ENCODE measurements around the gene STK4. TPM values are rescaled to one million over a fixed set of nuclear protein-coding genes. Genes with fewer than 3 reads are reported as not detected.
A peak's percentile ranks its signal among the peaks of the same experiment; 100 is the strongest.
"Not testable (repeated sequence)": the region's sequence is repeated elsewhere in the genome, so short reads cannot be mapped to it uniquely, and the experiment has no call there.

The STK4 gene
- total RNA-seq, 1 donor from 2014 or later, result 25.3 TPM

- peaks cover 10% of the 10 kb centered on the region for H3K36me3 Mint-ChIP-seq (ENCODE audit: unreplicated experiment)
- no peak for TF ChIP-seq CTCF (IDR thresholded peaks at IDR 0.05)
- no peak overlapping the region for H3K27ac Mint-ChIP-seq (ENCODE audit: unreplicated experiment)
- H3K9me3 Mint-ChIP-seq (ENCODE audit: unreplicated experiment), result no peaks in the 10 kb centered on the region
- no peak overlapping the region for H3K4me3 Mint-ChIP-seq (ENCODE audit: unreplicated experiment)
- no peaks in the 10 kb centered on the region for H3K27me3 Mint-ChIP-seq (ENCODE audit: unreplicated experiment)
- DNase-seq (ENCODE audit: extremely low spot score, unreplicated experiment), result no peak
- H3K4me1 Mint-ChIP-seq (ENCODE audit: unreplicated experiment), result peaks cover 75% of the 10 kb centered on the region
Measured at GRCh38 chr20:45056473-45057173, 90.3 kb downstream of the STK4 start.

DNA sequence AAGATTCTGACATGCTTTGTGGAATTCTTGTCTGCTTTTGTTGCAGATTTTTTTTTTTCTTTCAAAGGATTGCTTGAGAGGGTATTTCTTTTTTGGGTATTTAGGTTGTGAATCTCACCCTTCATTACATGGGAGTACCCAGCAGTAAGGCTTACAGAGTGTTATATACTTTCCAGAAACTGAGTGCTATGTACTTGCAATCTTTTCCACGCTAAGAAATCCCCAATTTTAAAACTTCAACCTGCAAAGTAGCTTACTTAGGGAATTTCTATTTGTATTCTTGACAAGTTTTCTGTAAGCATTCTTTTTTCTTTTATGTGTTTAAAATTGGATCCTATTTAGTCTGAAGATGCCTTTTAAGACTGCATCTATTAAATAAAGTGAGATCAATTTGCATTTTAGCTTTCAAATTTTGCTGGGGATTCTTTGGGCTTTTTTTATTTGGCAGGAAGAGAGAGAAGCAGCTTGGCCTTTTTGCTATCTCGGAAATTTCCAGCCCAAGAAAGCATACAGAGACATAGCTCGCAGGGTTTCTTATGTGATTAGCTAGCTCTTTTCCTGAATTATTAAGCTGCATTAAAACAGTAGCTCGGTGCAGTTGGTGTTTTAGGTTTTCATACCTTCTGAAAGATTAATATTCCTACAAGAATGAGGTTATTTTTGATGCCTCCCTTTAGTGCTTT, 92.0 kb downstream of the STK4 start:
- Mint-ChIP-seq H3K4me3 (ENCODE audit: unreplicated experiment) (no peak overlapping the region), H3K4me1 (ENCODE audit: unreplicated experiment) (peaks cover 65% of the 10 kb centered on the region), H3K27ac (ENCODE audit: unreplicated experiment) (no peak overlapping the region), H3K9me3 (ENCODE audit: unreplicated experiment) (no peaks in the 10 kb centered on the region), H3K36me3 (ENCODE audit: unreplicated experiment) (peaks cover 10% of the 10 kb centered on the region), H3K27me3 (ENCODE audit: unreplicated experiment) (no peaks in the 10 kb centered on the region)
- TF ChIP-seq CTCF (IDR thresholded peaks at IDR 0.05), result no peak
- no peak for DNase-seq (ENCODE audit: extremely low spot score, unreplicated experiment)

DNA sequence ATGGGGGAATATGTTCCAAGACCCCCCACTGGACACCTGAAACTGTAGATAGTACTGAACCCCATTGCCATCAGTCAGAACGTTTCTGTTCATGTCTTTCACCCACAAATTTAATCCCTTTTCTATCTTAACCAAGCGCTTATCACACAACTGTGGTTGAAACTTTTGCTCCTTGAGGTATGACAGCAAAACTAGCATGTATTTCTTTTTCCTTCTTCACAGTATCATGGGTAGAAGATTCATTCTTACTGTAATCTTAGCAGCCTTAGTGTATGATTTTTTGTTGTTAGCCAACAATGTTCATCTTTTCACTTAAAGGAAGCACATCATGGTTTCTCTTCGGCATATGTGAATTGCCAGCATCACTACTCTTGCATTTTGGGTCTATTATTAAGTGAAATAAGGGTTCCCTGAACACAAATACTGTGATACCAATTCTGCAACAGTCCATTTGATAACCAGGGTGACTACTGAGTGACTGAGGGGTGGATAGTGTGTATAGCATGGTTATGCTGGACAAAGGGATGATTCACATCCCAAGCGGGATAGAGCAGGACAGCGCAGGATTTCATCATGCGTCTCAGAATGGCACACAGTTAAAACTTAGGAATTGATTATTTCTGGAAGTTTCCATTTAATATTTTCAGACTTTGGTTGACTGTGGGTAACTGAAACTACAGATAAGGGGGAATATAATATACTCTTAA, 92.9 kb downstream of the STK4 start:
- Mint-ChIP-seq H3K4me3 (ENCODE audit: unreplicated experiment) (no peak overlapping the region), H3K27me3 (ENCODE audit: unreplicated experiment) (no peaks in the 10 kb centered on the region), H3K36me3 (ENCODE audit: unreplicated experiment) (peaks cover 13% of the 10 kb centered on the region), H3K27ac (ENCODE audit: unreplicated experiment) (no peak overlapping the region), H3K4me1 (ENCODE audit: unreplicated experiment) (peaks cover 57% of the 10 kb centered on the region), H3K9me3 (ENCODE audit: unreplicated experiment) (no peaks in the 10 kb centered on the region)
- no peak for DNase-seq (ENCODE audit: extremely low spot score, unreplicated experiment)
- TF ChIP-seq CTCF (IDR thresholded peaks at IDR 0.05), result no peak

DNA sequence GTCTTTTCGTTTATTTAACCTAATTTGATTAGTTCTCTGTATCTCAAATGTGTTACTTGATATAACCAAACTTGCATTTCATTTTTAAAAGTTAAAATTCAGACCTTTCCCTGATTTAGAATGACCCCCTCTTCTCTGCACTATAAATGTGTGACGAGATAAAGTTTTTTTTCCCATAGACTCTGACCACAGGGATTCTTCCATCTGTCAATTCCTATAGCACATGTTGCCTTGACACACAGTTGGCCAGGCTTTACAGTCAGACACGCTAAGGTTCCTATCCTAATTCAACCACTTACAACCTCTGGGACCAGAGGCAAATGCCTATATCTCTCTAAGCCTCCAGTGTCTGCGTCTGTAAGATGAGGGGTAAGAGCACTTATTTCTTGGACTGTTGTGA, 94.0 kb downstream of the STK4 start:
- H3K9me3 Mint-ChIP-seq (ENCODE audit: unreplicated experiment), result no peaks in the 10 kb centered on the region
- peaks cover 60% of the 10 kb centered on the region for H3K4me1 Mint-ChIP-seq (ENCODE audit: unreplicated experiment)
- H3K36me3 Mint-ChIP-seq (ENCODE audit: unreplicated experiment), result peaks cover 12% of the 10 kb centered on the region
- no peak for DNase-seq (ENCODE audit: extremely low spot score, unreplicated experiment)
- TF ChIP-seq CTCF (IDR thresholded peaks at IDR 0.05), result no peak
- H3K4me3 Mint-ChIP-seq (ENCODE audit: unreplicated experiment), result no peak overlapping the region
- no peaks in the 10 kb centered on the region for H3K27me3 Mint-ChIP-seq (ENCODE audit: unreplicated experiment)
- peak overlapping the region; percentile 59 for H3K27ac Mint-ChIP-seq (ENCODE audit: unreplicated experiment)

DNA sequence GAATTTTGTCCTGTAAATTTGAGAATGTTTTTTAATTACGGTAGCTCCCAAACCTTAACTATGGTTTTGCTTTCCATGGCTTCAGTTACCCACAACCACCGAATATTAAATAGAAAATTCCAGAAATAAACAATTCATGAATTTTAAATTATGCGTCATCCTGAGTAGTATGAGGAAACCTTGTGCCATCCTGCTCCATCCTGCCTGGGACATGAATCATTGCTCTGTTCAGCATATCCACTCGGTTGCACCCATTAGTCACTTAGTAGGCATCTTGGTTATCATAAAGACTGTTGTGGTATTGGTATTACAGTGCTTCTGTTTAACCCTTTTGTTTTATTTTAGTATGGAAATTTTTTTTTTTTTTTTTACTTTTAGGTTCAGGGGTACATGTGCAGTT, 94.9 kb downstream of the STK4 start:
- no peak for DNase-seq (ENCODE audit: extremely low spot score, unreplicated experiment)
- peaks cover 8% of the 10 kb centered on the region for H3K36me3 Mint-ChIP-seq (ENCODE audit: unreplicated experiment)
- no peak for TF ChIP-seq CTCF (IDR thresholded peaks at IDR 0.05)
- H3K4me1 Mint-ChIP-seq (ENCODE audit: unreplicated experiment), result peaks cover 56% of the 10 kb centered on the region
- H3K9me3 Mint-ChIP-seq (ENCODE audit: unreplicated experiment), result no peaks in the 10 kb centered on the region
- H3K27ac Mint-ChIP-seq (ENCODE audit: unreplicated experiment), result peak overlapping the region; percentile 54
- H3K4me3 Mint-ChIP-seq (ENCODE audit: unreplicated experiment), result no peak overlapping the region
- H3K27me3 Mint-ChIP-seq (ENCODE audit: unreplicated experiment), result no peaks in the 10 kb centered on the region

GRCh38 chr20:45063107-45063506, 96.8 kb downstream of the STK4 start:
- not testable (repeated sequence) for H3K27me3 Mint-ChIP-seq (ENCODE audit: unreplicated experiment); H3K4me3 Mint-ChIP-seq (ENCODE audit: unreplicated experiment); H3K36me3 Mint-ChIP-seq (ENCODE audit: unreplicated experiment); H3K27ac Mint-ChIP-seq (ENCODE audit: unreplicated experiment); DNase-seq (ENCODE audit: extremely low spot score, unreplicated experiment); H3K9me3 Mint-ChIP-seq (ENCODE audit: unreplicated experiment)
- H3K4me1 Mint-ChIP-seq (ENCODE audit: unreplicated experiment), result peaks cover 54% of the 10 kb centered on the region

Data from osteocyte (in vitro differentiated cells).